NB4 (cell line): ENCODE measurements around the gene KCNMB2.

Experiments used
- DNase-seq: peaks from one replicate; pipeline ENCODE4 v3.0.0; 2010; ENCODE audit warnings: low read depth
- H3K4me3 ChIP-seq: one replicate; pipeline ENCODE4 v1.5.1; 2011; ENCODE audit warnings: mild to moderate bottlenecking, low read depth, low read length, moderate library complexity
- CTCF ChIP-seq: IDR thresholded peaks from one replicate; pipeline ENCODE4 v1.5.1; 2012; ENCODE audit warnings: low read depth, low read length
- MAX ChIP-seq: IDR thresholded peaks from 2 replicates; pipeline ENCODE4 v1.6.1; 2011; ENCODE audit warnings: low read depth, low read length
- MYC ChIP-seq: IDR thresholded peaks from 2 replicates; pipeline ENCODE4 v1.6.1; 2011; ENCODE audit warnings: low read depth, low read length
- POLR2A ChIP-seq: IDR thresholded peaks from 2 replicates; pipeline ENCODE4 v1.6.1; 2011; ENCODE audit warnings: mild to moderate bottlenecking; ENCODE audit not compliant: insufficient read length; ENCODE audit errors: extremely low read depth

KCNMB2 gene

GRCh38 chr3:178761461-178761860 lies 225.2 kb downstream of the KCNMB2 start:
- no peak for DNase-seq
- no peak for TF ChIP-seq MAX
- TF ChIP-seq POLR2A: no peak
- TF ChIP-seq MYC: no peak
- no peak for TF ChIP-seq CTCF

GRCh38 chr3:178762385-178762784 lies 226.1 kb downstream of the KCNMB2 start:
- no peak for TF ChIP-seq MYC
- no peak for TF ChIP-seq POLR2A
- no peak for TF ChIP-seq MAX
- TF ChIP-seq CTCF: no peak
- no peak for DNase-seq
- H3K4me3 ChIP-seq: no peak overlapping the region

More at GRCh38 chr3:178761461-178761860, 225.2 kb downstream of the KCNMB2 start:
- H3K4me3 ChIP-seq: no peak overlapping the region

- H3K4me3 ChIP-seq: no peak overlapping the region
- DNase-seq: no peak
- TF ChIP-seq MYC (no peak), CTCF (no peak), POLR2A (no peak), MAX (no peak)
Measured at GRCh38 chr3:178765472-178765871, 229.2 kb downstream of the KCNMB2 start.

GRCh38 chr3:178767581-178767980 lies 231.3 kb downstream of the KCNMB2 start:
- TF ChIP-seq MAX (no peak), POLR2A (no peak), CTCF (no peak), MYC (no peak)
- no peak for DNase-seq
- H3K4me3 ChIP-seq: no peak overlapping the region

- TF ChIP-seq POLR2A (no peak), MYC (no peak), MAX (no peak), CTCF (no peak)
- no peak for DNase-seq
Measured at GRCh38 chr3:178768072-178768864, 232.0 kb downstream of the KCNMB2 start.

GRCh38 chr3:178771511-178771910 lies 235.3 kb downstream of the KCNMB2 start:
- DNase-seq: no peak
- no peak overlapping the region for H3K4me3 ChIP-seq
- TF ChIP-seq MAX (no peak), CTCF (no peak), MYC (no peak), POLR2A (no peak)

More at GRCh38 chr3:178768072-178768864, 232.0 kb downstream of the KCNMB2 start:
- no peak overlapping the region for H3K4me3 ChIP-seq
